ENCODE data around the gene TUBB6. TPM values are rescaled to one million over a fixed set of nuclear protein-coding genes. Genes with fewer than 3 reads are reported as not detected.

TUBB6 gene
- total RNA-seq, 1 experiment from 2014 or later, result 240 TPM

DNA sequence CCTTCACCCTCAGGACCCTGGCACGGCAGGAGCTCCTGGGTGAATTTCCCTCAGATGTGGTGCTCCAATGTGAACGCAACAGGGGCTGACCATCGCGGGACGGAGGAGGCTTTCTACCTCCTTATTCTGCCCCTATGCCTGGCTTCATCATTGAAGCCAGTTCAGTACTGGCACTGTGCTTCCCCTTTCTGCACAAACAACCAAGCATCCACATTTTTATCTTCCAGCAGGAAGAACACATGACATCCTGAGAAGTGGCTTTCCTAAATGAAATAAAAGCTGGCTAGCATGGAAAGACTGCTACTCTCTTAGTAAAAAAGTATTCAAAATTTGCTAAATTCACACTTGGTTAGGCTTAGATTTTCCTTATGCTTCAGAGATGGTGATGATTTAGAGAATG, 44.1 kb downstream of the TUBB6 start (continued):
- TF ChIP-seq, protein P1, sequence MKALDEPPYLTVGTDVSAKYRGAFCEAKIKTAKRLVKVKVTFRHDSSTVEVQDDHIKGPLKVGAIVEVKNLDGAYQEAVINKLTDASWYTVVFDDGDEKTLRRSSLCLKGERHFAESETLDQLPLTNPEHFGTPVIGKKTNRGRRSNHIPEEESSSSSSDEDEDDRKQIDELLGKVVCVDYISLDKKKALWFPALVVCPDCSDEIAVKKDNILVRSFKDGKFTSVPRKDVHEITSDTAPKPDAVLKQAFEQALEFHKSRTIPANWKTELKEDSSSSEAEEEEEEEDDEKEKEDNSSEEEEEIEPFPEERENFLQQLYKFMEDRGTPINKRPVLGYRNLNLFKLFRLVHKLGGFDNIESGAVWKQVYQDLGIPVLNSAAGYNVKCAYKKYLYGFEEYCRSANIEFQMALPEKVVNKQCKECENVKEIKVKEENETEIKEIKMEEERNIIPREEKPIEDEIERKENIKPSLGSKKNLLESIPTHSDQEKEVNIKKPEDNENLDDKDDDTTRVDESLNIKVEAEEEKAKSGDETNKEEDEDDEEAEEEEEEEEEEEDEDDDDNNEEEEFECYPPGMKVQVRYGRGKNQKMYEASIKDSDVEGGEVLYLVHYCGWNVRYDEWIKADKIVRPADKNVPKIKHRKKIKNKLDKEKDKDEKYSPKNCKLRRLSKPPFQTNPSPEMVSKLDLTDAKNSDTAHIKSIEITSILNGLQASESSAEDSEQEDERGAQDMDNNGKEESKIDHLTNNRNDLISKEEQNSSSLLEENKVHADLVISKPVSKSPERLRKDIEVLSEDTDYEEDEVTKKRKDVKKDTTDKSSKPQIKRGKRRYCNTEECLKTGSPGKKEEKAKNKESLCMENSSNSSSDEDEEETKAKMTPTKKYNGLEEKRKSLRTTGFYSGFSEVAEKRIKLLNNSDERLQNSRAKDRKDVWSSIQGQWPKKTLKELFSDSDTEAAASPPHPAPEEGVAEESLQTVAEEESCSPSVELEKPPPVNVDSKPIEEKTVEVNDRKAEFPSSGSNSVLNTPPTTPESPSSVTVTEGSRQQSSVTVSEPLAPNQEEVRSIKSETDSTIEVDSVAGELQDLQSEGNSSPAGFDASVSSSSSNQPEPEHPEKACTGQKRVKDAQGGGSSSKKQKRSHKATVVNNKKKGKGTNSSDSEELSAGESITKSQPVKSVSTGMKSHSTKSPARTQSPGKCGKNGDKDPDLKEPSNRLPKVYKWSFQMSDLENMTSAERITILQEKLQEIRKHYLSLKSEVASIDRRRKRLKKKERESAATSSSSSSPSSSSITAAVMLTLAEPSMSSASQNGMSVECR (CRISPR knock-in tag; IDR thresholded peaks at IDR 0.05; ENCODE audit: borderline replicate concordance), result no peak
- TF ChIP-seq, protein P2, sequence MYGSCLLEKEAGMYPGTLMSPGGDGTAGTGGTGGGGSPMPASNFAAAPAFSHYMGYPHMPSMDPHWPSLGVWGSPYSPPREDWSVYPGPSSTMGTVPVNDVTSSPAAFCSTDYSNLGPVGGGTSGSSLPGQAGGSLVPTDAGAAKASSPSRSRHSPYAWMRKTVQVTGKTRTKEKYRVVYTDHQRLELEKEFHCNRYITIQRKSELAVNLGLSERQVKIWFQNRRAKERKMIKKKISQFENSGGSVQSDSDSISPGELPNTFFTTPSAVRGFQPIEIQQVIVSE (CRISPR knock-in tag; IDR thresholded peaks at IDR 0.05; ENCODE audit: borderline replicate concordance), result no peak
- TF ChIP-seq ETV6 (CRISPR knock-in tag; IDR thresholded peaks at IDR 0.05) (no peak), FOXP1 (CRISPR knock-in tag; IDR thresholded peaks at IDR 0.05; ENCODE audit: borderline replicate concordance) (no peak), NFYB (CRISPR knock-in tag; conservative IDR thresholded peaks at IDR 0.05; ENCODE audit: low read depth) (no peak), ZNF416 (CRISPR knock-in tag; IDR thresholded peaks at IDR 0.05) (no peak), ZNF121 (CRISPR knock-in tag; IDR thresholded peaks at IDR 0.05) (no peak), NR1H2 (CRISPR knock-in tag; IDR thresholded peaks at IDR 0.05) (no peak)
- TF ChIP-seq, protein P3, sequence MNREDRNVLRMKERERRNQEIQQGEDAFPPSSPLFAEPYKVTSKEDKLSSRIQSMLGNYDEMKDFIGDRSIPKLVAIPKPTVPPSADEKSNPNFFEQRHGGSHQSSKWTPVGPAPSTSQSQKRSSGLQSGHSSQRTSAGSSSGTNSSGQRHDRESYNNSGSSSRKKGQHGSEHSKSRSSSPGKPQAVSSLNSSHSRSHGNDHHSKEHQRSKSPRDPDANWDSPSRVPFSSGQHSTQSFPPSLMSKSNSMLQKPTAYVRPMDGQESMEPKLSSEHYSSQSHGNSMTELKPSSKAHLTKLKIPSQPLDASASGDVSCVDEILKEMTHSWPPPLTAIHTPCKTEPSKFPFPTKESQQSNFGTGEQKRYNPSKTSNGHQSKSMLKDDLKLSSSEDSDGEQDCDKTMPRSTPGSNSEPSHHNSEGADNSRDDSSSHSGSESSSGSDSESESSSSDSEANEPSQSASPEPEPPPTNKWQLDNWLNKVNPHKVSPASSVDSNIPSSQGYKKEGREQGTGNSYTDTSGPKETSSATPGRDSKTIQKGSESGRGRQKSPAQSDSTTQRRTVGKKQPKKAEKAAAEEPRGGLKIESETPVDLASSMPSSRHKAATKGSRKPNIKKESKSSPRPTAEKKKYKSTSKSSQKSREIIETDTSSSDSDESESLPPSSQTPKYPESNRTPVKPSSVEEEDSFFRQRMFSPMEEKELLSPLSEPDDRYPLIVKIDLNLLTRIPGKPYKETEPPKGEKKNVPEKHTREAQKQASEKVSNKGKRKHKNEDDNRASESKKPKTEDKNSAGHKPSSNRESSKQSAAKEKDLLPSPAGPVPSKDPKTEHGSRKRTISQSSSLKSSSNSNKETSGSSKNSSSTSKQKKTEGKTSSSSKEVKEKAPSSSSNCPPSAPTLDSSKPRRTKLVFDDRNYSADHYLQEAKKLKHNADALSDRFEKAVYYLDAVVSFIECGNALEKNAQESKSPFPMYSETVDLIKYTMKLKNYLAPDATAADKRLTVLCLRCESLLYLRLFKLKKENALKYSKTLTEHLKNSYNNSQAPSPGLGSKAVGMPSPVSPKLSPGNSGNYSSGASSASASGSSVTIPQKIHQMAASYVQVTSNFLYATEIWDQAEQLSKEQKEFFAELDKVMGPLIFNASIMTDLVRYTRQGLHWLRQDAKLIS (CRISPR knock-in tag; IDR thresholded peaks at IDR 0.05; ENCODE audit: borderline replicate concordance), result no peak

DNA sequence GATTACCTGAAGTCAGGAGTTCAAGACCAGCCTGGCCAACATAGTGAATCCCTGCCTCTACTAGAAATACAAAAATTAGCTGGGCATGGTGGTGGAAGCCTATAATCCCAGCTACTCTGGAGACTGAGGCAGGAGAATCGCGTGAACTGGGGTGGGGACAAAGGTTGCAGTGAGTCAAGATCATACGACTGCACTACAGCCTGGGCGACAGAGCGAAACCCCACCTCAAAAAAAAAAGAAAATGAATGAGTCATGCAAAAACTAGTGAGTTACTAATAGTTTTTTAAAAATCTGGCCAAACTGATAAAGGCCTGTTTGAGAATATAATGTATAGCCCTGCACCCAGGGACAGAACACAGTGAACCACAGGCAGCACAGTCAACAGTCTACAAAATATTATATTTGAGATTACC, 51.5 kb downstream of the TUBB6 start:
- ATAC-seq (no peak), DNase-seq (ENCODE audit: low spot score) (no peak)
- Mint-ChIP-seq H3K4me1 (no peaks in the 10 kb centered on the region), H3K27me3 (ENCODE audit: low read depth) (no peaks in the 10 kb centered on the region), H3K9me3 (no peaks in the 10 kb centered on the region), H3K36me3 (peaks cover 73% of the 10 kb centered on the region), H3K27ac (no peak overlapping the region), H3K4me3 (no peak overlapping the region)
- CTCF ChIA-PET, result no interaction called here
- POLR2A ChIA-PET, result interaction anchor here (1.2 kb wide), 1 partner anchor 18 kb away, joined by 4 read pairs; the partner anchor contains the start of gene AFG3L2
- TF ChIP-seq SP1 (CRISPR knock-in tag; conservative IDR thresholded peaks at IDR 0.05) (no peak), IRF2 (CRISPR knock-in tag; IDR thresholded peaks at IDR 0.05; ENCODE audit: borderline replicate concordance, low read depth) (no peak), ZNF396 (CRISPR knock-in tag; IDR thresholded peaks at IDR 0.05; ENCODE audit: borderline replicate concordance) (no peak), ZNF263 (CRISPR knock-in tag; IDR thresholded peaks at IDR 0.05; ENCODE audit: low read depth) (no peak), ZNF232 (CRISPR knock-in tag; IDR thresholded peaks at IDR 0.05) (no peak), NFYB (CRISPR knock-in tag; conservative IDR thresholded peaks at IDR 0.05; ENCODE audit: low read depth) (no peak), CREB1 (CRISPR knock-in tag; IDR thresholded peaks at IDR 0.05) (no peak), EMX1 (CRISPR knock-in tag; IDR thresholded peaks at IDR 0.05) (no peak), MXD4 (CRISPR knock-in tag; IDR thresholded peaks at IDR 0.05; ENCODE audit: borderline replicate concordance) (no peak)
- TF ChIP-seq, protein P4, sequence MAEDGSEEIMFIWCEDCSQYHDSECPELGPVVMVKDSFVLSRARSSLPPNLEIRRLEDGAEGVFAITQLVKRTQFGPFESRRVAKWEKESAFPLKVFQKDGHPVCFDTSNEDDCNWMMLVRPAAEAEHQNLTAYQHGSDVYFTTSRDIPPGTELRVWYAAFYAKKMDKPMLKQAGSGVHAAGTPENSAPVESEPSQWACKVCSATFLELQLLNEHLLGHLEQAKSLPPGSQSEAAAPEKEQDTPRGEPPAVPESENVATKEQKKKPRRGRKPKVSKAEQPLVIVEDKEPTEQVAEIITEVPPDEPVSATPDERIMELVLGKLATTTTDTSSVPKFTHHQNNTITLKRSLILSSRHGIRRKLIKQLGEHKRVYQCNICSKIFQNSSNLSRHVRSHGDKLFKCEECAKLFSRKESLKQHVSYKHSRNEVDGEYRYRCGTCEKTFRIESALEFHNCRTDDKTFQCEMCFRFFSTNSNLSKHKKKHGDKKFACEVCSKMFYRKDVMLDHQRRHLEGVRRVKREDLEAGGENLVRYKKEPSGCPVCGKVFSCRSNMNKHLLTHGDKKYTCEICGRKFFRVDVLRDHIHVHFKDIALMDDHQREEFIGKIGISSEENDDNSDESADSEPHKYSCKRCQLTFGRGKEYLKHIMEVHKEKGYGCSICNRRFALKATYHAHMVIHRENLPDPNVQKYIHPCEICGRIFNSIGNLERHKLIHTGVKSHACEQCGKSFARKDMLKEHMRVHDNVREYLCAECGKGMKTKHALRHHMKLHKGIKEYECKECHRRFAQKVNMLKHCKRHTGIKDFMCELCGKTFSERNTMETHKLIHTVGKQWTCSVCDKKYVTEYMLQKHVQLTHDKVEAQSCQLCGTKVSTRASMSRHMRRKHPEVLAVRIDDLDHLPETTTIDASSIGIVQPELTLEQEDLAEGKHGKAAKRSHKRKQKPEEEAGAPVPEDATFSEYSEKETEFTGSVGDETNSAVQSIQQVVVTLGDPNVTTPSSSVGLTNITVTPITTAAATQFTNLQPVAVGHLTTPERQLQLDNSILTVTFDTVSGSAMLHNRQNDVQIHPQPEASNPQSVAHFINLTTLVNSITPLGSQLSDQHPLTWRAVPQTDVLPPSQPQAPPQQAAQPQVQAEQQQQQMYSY (CRISPR knock-in tag; IDR thresholded peaks at IDR 0.05), result no peak
- TF ChIP-seq, protein P5, sequence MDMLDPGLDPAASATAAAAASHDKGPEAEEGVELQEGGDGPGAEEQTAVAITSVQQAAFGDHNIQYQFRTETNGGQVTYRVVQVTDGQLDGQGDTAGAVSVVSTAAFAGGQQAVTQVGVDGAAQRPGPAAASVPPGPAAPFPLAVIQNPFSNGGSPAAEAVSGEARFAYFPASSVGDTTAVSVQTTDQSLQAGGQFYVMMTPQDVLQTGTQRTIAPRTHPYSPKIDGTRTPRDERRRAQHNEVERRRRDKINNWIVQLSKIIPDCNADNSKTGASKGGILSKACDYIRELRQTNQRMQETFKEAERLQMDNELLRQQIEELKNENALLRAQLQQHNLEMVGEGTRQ (CRISPR knock-in tag; IDR thresholded peaks at IDR 0.05), result no peak
- TF ChIP-seq, protein P6, sequence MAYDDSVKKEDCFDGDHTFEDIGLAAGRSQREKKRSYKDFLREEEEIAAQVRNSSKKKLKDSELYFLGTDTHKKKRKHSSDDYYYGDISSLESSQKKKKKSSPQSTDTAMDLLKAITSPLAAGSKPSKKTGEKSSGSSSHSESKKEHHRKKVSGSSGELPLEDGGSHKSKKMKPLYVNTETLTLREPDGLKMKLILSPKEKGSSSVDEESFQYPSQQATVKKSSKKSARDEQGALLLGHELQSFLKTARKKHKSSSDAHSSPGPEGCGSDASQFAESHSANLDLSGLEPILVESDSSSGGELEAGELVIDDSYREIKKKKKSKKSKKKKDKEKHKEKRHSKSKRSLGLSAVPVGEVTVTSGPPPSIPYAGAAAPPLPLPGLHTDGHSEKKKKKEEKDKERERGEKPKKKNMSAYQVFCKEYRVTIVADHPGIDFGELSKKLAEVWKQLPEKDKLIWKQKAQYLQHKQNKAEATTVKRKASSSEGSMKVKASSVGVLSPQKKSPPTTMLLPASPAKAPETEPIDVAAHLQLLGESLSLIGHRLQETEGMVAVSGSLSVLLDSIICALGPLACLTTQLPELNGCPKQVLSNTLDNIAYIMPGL (CRISPR knock-in tag; IDR thresholded peaks at IDR 0.05), result no peak

Measured in WTC11 (cell line).